ENCODE data around the gene ATRIP. TPM values are rescaled to one million over a fixed set of nuclear protein-coding genes. Genes with fewer than 3 reads are reported as not detected.

Gene ATRIP
- total RNA-seq, 1 donor from 2014 or later, result 4.8 TPM

GRCh38 chr3:48410205-48411040, 36.1 kb upstream of the ATRIP start:
- no peak for DNase-seq

DNA sequence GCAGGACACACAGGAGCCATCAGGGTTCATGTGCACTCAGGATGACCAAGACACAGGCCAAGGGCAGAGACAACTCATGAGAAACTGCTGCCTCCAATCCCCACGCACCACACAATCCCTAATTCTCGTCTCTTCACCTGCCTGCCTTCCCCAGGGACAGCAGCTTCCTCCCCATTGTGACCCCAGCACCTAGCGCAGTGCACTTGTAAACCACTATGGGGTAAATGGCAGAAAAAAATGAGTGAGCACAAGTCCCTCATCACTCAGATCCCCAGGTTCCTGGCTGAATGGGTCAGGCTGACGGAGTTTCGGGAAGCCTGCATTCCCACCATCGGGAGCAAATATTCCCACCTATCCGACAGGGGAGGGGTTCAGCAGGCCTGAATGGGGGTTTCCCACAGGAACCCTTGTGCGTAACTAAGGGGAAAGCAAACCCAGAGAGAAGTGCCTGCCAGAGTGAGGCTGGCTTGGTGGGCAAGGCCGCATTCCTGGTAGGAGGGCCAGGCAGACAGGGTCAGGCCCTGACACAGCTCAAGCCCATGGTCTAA, 35.4 kb upstream of the ATRIP start:
- no peak for DNase-seq

DNA sequence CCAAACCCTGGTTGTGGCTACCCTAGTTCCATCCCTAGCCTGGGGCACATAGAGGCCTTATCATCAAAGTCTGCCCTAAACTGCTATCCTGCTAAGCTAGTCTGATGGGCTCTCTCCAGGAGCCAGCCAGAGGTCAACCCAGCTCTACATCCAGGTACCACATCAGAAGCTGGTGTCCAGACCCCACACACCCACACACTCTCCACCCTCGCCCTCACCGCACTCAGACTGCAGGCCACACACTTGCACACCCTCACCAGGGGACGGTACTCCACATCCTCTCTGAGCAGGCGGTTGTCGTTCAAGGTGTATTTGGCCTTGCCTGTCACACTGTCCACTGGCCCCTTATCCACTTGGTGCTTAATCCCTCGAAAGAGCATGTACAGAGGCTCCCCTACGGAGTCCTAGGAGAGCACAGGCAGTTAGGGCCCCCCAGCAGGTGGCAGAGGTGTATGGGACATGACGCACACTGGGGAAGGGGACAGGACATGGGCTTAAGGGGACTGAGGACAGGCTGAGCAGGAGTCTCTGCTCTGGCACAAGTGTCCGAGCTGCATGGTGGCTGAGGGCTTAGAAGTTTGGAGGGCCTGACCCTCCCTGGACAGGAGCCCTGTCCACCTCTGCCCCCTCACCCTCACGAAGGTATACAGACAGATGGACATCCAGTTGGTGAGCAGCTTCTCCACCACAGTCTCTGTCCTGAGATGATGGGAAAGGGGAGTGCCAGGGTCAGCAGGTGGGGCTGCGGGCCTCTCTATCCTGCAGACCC, 34.7 kb upstream of the ATRIP start:
- DNase-seq, result no peak

- no peak for DNase-seq
Measured at GRCh38 chr3:48412375-48413001, 34.0 kb upstream of the ATRIP start.

- DNase-seq, result no peak
Measured at GRCh38 chr3:48413086-48413485, 33.5 kb upstream of the ATRIP start.

DNA sequence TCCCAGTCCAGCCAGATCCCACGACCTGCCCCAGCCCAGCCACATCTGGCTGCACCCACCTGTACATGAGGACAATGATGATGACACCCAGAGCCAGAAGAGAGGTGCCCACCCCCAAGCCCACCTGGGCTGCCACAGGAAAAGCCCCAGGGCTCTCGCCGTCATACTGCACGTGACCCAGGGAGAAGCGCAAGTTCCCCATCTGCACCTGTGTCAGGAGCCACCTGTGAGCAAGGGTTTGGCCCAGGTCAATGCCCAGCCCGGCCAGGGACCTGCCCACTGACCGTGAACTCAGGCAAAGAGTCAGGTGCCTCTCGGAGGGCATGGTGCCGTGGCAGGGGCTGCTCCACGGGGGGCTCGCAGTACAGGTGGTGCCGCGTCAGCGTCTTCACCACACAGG, 32.9 kb upstream of the ATRIP start:
- no peak for DNase-seq

- DNase-seq, result no peak
Measured at GRCh38 chr3:48414376-48415250, 31.9 kb upstream of the ATRIP start.

DNA sequence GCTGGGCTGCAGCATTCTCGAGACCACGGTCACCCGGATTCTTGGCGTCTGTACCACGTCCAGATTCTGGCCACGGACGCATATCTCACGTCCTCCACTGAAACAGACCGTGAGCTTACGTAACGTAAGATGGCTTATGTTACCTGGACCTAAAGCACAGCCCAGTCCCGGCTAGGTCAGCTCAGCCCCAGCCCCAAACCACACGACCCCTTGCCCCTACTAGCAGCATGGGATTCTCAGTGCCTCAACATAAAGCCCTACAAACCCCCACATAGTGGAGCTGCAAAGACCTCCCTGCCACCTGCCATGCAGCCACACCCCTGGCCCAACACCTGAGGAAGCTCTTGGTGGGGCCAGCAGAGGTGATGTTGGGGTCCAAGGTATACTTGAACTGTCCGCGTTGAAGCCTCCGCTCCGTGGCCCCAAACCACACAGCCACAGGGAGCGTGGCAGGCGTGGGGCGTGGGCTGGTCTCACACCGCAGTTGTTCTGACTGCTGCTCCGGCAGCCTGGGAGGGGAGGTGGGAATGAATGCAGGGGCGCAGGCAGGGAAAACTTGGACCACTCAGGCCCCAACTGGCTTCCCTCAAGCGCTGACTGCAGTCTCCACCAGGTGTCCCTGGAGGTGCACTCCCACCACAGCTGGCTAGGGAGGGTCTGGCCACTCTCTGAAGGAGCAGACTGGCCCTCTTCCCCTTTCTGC, 31.1 kb upstream of the ATRIP start:
- DNase-seq, result no peak

GRCh38 chr3:48416091-48416505, 30.4 kb upstream of the ATRIP start:
- DNase-seq, result no peak

DNA sequence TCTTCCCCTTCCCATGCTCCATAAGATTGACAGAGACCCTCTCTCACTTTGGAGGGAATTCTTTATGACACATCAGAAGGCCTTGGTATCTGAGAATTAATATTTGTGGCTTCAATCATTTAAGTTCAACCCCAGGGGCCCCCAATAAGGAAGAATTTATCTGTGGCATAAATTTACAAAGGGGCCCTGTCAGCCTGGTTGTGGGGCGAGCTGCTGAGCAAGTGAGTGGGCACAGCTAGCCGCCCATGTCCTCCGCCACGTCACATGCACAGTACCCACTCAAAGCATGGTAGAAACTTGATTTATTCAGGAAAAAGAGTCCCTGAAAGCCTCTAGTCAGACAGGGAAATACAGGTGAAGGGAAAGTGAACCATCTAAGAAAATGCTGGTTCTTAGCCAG, 30.0 kb upstream of the ATRIP start:
- DNase-seq, result no peak

GRCh38 chr3:48417529-48418108, 28.9 kb upstream of the ATRIP start:
- no peak for DNase-seq

DNA sequence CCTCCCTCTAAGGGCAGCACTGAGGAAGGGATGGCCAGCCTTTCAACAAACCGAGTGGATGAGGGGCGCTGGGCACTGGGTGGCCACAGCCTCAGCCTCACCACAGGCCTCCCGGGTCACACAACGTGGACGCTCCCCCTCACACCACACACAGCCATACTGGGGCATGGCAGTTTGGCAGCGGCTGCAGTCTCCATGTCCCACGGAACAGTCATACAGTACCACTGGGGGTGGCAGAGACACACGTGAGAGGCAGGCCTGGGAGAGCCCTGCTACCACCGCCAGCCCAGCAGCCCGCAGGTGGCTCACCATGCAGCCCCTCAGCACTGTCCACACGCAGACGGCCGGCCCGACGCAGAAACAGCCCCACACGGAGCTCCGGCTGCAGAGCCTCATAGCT, 28.4 kb upstream of the ATRIP start:
- DNase-seq, result no peak

- DNase-seq, result no peak
Measured at GRCh38 chr3:48418651-48419050, 27.9 kb upstream of the ATRIP start.

GRCh38 chr3:48419149-48419548, 27.4 kb upstream of the ATRIP start:
- no peak for DNase-seq

- no peak for DNase-seq
Measured at GRCh38 chr3:48419597-48419996, 26.9 kb upstream of the ATRIP start.

GRCh38 chr3:48420561-48420960, 26.0 kb upstream of the ATRIP start:
- DNase-seq, result no peak

- DNase-seq, result no peak
Measured at GRCh38 chr3:48422272-48422671, 24.3 kb upstream of the ATRIP start.

DNA sequence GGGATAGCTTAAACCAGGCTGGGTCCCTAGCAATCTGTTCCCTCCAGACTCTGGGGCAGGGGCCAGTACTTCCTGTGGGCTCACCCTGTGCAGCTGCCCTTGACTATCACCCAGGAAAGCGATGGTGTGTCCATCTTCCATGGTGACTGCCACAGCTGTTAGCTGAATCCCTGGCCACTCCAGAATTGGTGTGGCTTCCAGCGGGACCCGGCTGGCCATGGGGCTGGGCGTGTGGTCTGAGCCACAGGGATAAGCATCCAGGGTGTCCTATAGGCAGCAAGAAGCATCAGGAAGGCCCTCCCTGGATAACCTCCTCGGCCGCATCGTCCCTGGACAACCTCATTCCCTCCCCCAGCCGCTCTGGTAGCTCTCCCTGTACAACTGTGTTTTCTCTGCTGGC, 23.9 kb upstream of the ATRIP start:
- no peak for DNase-seq

DNA sequence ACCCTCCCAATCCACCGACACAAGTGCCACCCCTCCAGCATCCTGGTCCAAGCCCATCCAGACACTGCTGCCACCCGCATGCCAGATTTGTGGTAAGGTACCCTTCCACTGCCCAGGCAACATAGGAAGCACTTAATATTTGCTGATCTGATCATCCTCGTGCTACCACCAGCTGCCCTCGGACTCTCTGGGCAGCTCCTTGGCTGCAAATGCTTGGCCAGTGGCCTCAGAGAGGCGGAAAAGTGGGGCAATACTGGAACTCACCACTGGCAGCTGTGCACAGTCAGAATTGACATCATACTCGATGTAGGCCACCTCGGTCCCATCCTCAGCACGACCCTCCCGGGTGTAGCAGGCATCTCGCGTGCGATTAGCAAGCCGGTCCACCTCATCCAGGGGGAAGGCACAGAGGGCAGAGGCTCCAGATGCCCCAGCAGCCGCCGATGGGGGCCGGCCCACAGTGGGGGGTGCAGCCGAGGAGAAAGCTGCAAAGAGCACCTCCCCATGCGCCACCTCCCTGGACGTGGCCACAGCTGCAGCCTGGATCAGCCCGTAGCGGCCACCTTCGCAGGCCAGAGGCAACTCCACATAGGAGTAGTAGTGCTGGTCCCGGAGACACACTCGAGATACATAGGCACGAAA, 23.2 kb upstream of the ATRIP start:
- no peak for DNase-seq

Measured in skin of body (tissue), 2 donors.